Measurements from ENCODE around the gene BAD.

DNA sequence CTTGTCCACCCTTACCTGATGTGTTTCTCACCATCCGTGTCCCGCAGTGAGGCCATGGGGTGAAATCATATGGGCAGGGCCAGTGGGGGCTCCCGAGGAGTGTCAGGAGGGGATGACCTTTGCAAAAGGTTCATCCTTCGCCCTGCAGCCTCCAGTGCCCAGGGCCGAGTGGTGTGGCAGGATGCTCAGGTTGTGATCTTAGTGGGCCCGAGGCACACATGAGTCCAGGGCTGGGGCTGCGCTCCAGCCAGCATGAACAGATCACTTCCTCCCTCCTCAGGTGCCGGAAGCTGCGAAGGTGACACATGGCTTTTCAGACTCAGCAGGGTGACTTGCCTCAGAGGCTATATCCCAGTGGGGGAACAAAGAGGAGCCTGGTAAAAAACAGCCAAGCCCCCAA, 46.4 kb downstream of the BAD start:
- no peak for TF ChIP-seq POLR2A (IDR thresholded peaks at IDR 0.05)
- TF ChIP-seq, protein P1, sequence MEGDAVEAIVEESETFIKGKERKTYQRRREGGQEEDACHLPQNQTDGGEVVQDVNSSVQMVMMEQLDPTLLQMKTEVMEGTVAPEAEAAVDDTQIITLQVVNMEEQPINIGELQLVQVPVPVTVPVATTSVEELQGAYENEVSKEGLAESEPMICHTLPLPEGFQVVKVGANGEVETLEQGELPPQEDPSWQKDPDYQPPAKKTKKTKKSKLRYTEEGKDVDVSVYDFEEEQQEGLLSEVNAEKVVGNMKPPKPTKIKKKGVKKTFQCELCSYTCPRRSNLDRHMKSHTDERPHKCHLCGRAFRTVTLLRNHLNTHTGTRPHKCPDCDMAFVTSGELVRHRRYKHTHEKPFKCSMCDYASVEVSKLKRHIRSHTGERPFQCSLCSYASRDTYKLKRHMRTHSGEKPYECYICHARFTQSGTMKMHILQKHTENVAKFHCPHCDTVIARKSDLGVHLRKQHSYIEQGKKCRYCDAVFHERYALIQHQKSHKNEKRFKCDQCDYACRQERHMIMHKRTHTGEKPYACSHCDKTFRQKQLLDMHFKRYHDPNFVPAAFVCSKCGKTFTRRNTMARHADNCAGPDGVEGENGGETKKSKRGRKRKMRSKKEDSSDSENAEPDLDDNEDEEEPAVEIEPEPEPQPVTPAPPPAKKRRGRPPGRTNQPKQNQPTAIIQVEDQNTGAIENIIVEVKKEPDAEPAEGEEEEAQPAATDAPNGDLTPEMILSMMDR (IDR thresholded peaks at IDR 0.05) = no peak
